ENCODE data around the gene PRRT1. TPM values are rescaled to one million over a fixed set of nuclear protein-coding genes. Genes with fewer than 3 reads are reported as not detected.
"Not testable (repeated sequence)": the region's sequence is repeated elsewhere in the genome, so short reads cannot be mapped to it uniquely, and the experiment has no call there.

The PRRT1 gene
- total and polyA plus RNA-seq, 3 experiments from 2014 or later = 0.35 to 0.72 (median 0.55) TPM

DNA sequence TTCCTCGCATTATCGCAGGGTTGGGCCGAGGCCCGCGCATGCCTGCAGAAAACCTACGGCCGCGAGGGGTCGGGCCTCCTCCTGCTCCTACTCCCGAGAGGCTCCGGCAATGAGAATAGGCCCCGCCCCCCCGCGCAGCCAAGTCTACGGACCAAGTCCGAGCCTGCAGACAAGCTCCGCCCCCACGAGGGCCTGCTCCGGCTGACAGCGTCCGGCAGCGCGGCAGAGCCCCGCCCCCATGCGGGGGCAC lies 43.8 kb upstream of the PRRT1 start:
- no peaks in the 10 kb centered on the region for H3K9me3 Mint-ChIP-seq
- H3K4me1 ChIP-seq (ENCODE audit: insufficient read depth, low read length) = peaks cover 34% of the 10 kb centered on the region
- H3K27ac ChIP-seq (ENCODE audit: low read depth, low read length) = peak overlapping the region; percentile 99
- peak; percentile 99 to 100 (median 100) for DNase-seq
- H3K4me3 Mint-ChIP-seq = peak overlapping the region; percentile 92 to 100 (median 96)
- peak overlapping the region; percentile 98 to 100 (median 100) for H3K27ac Mint-ChIP-seq
- H3K36me3 Mint-ChIP-seq = peaks cover 0 to 29% (median 8%) of the 10 kb centered on the region in 3 donors
- H3K9me3 ChIP-seq (ENCODE audit: low read length) = no peaks in the 10 kb centered on the region
- H3K27me3 ChIP-seq (ENCODE audit: insufficient read depth, low read length, poor library complexity, severe bottlenecking) = no peaks in the 10 kb centered on the region
- ChIA-PET CTCF (interaction anchor here (0.9 to 2.2 kb wide), 14 partner anchors 13 to 643 kb away, joined by 3 to 19 read pairs (median 5); partner anchors contain the start of genes AGPAT1, ATF6B, FKBPL and TAP2), POLR2A (interaction anchor here (0.7 to 1.9 kb wide), 12 partner anchors 10 to 1732 kb away, joined by 3 to 34 read pairs (median 4); partner anchors contain the start of genes AGPAT1, ATF6B, FKBPL and NELFE)
- peaks cover 2 to 6% of the 10 kb centered on the region in 2 donors for H3K27me3 Mint-ChIP-seq
- peaks cover 31 to 46% (median 33%) of the 10 kb centered on the region in 3 donors for H3K4me1 Mint-ChIP-seq
- H3K4me3 ChIP-seq (ENCODE audit: low read length) = peak overlapping the region; percentile 78
- peaks cover 5% of the 10 kb centered on the region for H3K36me3 ChIP-seq (ENCODE audit: insufficient read depth, low read length)

DNA sequence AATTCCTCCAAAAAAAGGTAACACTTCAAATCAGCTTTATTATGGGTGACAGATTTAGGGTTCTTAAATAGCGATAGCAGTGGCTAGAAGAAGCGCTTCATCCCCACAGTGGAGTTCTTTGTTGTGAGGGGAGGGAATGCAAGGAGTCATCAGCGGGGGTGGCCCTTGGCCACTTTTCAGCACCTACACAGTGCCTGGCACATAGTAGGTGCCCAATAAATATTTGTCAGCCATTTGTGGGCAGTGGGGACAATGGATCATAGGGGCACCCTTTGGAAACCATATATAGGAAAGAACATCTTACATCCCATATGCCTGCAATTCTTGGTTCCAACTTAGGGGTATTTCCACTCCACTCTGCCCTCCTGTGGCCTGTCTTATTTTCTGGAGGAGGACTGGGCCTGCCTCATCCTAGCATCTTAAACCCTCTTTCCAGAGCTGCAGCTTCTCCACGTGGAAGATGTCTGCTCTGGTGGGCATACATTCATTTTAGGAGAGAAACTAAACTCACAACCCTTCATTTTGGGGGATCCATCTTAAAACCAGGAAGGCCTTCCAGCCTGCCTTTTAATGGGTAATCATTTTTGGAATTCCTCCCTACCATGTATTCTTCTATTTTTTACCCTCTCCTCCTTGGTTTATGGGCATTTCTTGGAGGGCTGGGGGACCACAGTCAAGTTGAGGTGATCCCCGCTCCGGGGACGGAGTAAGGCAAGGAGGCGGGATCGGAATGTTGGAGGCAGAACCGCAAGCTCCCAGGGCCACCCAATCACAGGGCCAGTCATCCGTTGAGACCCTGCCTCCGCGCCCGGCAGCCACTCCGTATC lies 43.3 kb upstream of the PRRT1 start:
- Mint-ChIP-seq H3K27me3 (peaks cover 2% of the 10 kb centered on the region in 2 donors), H3K4me1 (peaks cover 33 to 50% (median 33%) of the 10 kb centered on the region in 3 donors), H3K9me3 (no peaks in the 10 kb centered on the region), H3K36me3 (peaks cover 0 to 35% (median 8%) of the 10 kb centered on the region in 3 donors), H3K27ac (peak overlapping the region; percentile 97 to 100 (median 100)), H3K4me3 (peak overlapping the region; percentile 92 to 100 (median 96))
- Histone ChIP-seq H3K9me3 (ENCODE audit: low read length) (no peaks in the 10 kb centered on the region), H3K27ac (ENCODE audit: low read depth, low read length) (peak overlapping the region; percentile 99), H3K27me3 (ENCODE audit: insufficient read depth, low read length, poor library complexity, severe bottlenecking) (no peaks in the 10 kb centered on the region), H3K4me3 (ENCODE audit: low read length) (peak overlapping the region; percentile 78), H3K4me1 (ENCODE audit: insufficient read depth, low read length) (peaks cover 34% of the 10 kb centered on the region), H3K36me3 (ENCODE audit: insufficient read depth, low read length) (peaks cover 5% of the 10 kb centered on the region)
- no peak for DNase-seq
- CTCF ChIA-PET = interaction anchor here (0.9 to 2.2 kb wide), 16 partner anchors 12 to 644 kb away, joined by 3 to 19 read pairs (median 5); partner anchors contain the start of genes AGPAT1, ATF6B, FKBPL and TAP2
- POLR2A ChIA-PET = interaction anchor here (0.5 to 1.9 kb wide), 13 partner anchors 10 to 1731 kb away, joined by 3 to 34 read pairs (median 4); partner anchors contain the start of genes AGPAT1, ATF6B, FKBPL and NELFE

DNA sequence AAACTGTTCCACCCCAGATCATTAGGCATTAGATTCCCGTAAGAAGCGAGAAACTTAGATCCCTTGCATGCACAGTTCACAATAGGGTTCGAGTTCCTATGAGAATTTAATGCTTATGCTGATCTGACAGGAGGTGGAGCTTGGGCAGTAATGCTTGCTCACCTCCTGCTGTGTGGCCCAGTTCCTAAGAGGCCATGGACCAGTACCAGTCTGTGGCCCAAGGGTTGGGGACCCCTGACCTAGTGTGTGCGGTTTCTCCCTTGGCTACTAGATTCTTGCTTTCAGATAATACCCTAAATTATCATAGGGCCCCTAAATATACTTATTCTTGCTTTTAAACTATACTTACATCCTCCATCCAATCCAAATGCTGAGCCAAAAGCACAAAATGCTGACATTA lies 42.6 kb upstream of the PRRT1 start:
- no peaks in the 10 kb centered on the region for H3K9me3 ChIP-seq (ENCODE audit: low read length)
- Mint-ChIP-seq H3K27me3 (peaks cover 0 to 2% of the 10 kb centered on the region in 2 donors), H3K4me3 (peak overlapping the region; percentile 92 to 100 (median 97)), H3K4me1 (peaks cover 33 to 51% (median 33%) of the 10 kb centered on the region in 3 donors), H3K9me3 (no peaks in the 10 kb centered on the region), H3K36me3 (peaks cover 0 to 36% (median 8%) of the 10 kb centered on the region in 3 donors), H3K27ac (peak overlapping the region; percentile 43 to 100 (median 100))
- no peak for DNase-seq
- ChIA-PET CTCF (interaction anchor here (1.0 to 2.2 kb wide), 6 partner anchors 12 to 65 kb away, joined by 3 to 19 read pairs (median 4); partner anchors contain the start of gene FKBPL), POLR2A (interaction anchor here (1.1 to 2.3 kb wide), 3 partner anchors 16 to 778 kb away, joined by 4 to 17 read pairs (median 7); partner anchors contain the start of gene RNF5)
- peaks cover 34% of the 10 kb centered on the region for H3K4me1 ChIP-seq (ENCODE audit: insufficient read depth, low read length)
- peaks cover 5% of the 10 kb centered on the region for H3K36me3 ChIP-seq (ENCODE audit: insufficient read depth, low read length)
- no peaks in the 10 kb centered on the region for H3K27me3 ChIP-seq (ENCODE audit: insufficient read depth, low read length, poor library complexity, severe bottlenecking)
- H3K27ac ChIP-seq (ENCODE audit: low read depth, low read length) = peak overlapping the region; percentile 99
- peak overlapping the region; percentile 78 for H3K4me3 ChIP-seq (ENCODE audit: low read length)

DNA sequence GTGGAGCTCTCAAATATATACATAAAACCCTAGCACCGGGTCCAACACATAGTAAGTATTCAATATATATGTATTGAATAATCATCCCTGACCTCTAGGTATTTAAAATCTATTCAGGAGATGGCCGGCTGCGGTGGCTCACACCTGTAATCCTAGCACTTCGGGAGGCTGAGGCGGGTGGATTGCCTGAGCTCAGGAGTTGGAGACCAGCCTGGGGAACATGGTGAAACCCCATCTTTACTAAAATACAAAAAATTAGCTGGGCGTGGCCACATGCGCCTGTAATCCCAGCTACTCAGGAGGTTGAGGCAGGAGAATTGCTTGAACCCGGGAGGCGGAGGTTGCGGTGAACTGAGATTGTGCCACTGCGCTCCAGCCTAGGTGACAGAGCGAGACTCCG lies 41.4 kb upstream of the PRRT1 start:
- Mint-ChIP-seq H3K4me3 (peak overlapping the region; percentile 92 to 100 (median 96)), H3K36me3 (peaks cover 0 to 49% (median 8%) of the 10 kb centered on the region in 3 donors), H3K4me1 (peaks cover 44 to 64% (median 45%) of the 10 kb centered on the region in 3 donors), H3K27ac (peak overlapping the region; percentile 95 to 99 (median 98))
- H3K36me3 ChIP-seq (ENCODE audit: insufficient read depth, low read length); H3K27me3 ChIP-seq (ENCODE audit: insufficient read depth, low read length, poor library complexity, severe bottlenecking); H3K9me3 ChIP-seq (ENCODE audit: low read length); H3K27me3 Mint-ChIP-seq; DNase-seq; H3K9me3 Mint-ChIP-seq: not testable (repeated sequence)
- H3K4me3 ChIP-seq (ENCODE audit: low read length) = peak overlapping the region; percentile 95
- POLR2A ChIA-PET = interaction anchor here (0.8 to 2.3 kb wide), 5 partner anchors 10 to 660 kb away, joined by 3 to 17 read pairs (median 4); partner anchors contain the start of genes AGPAT1, RNF5 and TAP1
- H3K4me1 ChIP-seq (ENCODE audit: insufficient read depth, low read length) = peaks cover 46% of the 10 kb centered on the region
- peak overlapping the region; percentile 85 for H3K27ac ChIP-seq (ENCODE audit: low read depth, low read length)
- CTCF ChIA-PET = interaction anchor here (0.8 to 1.5 kb wide), 5 partner anchors 8 to 75 kb away, joined by 3 to 7 read pairs (median 3); no protein-coding TSS in a partner anchor

DNA sequence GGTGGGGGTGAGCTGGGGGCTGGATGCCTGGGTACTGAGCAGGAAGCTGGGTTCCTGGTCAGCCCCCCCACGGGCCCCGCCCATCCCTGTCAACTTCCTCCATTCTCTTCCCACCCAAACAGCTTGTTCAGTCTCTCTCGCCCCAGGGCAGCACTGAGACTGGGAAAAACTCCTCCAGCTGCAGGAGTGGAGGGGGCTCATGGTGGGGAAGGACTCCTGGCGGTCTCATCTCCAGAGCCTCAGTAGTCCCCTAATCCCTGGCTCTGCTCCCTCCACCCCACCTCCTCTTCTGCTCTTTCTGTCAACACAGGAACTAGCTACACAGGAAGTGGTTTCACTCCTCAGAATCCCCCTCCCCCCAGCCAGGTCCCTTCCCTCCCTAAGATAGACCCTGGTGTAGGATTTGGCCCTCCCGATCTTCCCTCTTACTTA lies 40.9 kb upstream of the PRRT1 start, which contains the start of gene GPSM3:
Gene GPSM3, minus strand, starts transcription at position 36 of the 432 bp plus-strand sequence. CDS start 130 bp downstream, outside the sequence.
- Histone ChIP-seq H3K4me3 (ENCODE audit: low read length) (peak within 1 kb of the TSS; percentile 95), H3K36me3 (ENCODE audit: insufficient read depth, low read length) (peaks cover 9% of the 10 kb centered on the region), H3K27me3 (ENCODE audit: insufficient read depth, low read length, poor library complexity, severe bottlenecking) (no peaks in the 10 kb centered on the region), H3K27ac (ENCODE audit: low read depth, low read length) (peak within 1 kb of the TSS; percentile 85), H3K4me1 (ENCODE audit: insufficient read depth, low read length) (peaks cover 51% of the 10 kb centered on the region), H3K9me3 (ENCODE audit: low read length) (no peaks in the 10 kb centered on the region)
- Mint-ChIP-seq H3K27me3 (peaks cover 0 to 2% of the 10 kb centered on the region in 2 donors), H3K9me3 (no peaks in the 10 kb centered on the region), H3K36me3 (peaks cover under 1 to 54% (median 8%) of the 10 kb centered on the region in 3 donors), H3K4me3 (peak within 1 kb of the TSS; percentile 92 to 100 (median 96)), H3K4me1 (peaks cover 45 to 68% (median 50%) of the 10 kb centered on the region in 3 donors), H3K27ac (peak within 1 kb of the TSS; percentile 95 to 99 (median 98))
- peak; percentile 44 to 77 (median 57) for DNase-seq
- CTCF ChIA-PET = interaction anchor here (0.8 to 1.5 kb wide), 5 partner anchors 9 to 74 kb away, joined by 3 to 7 read pairs (median 3); no protein-coding TSS in a partner anchor
- POLR2A ChIA-PET = interaction anchor here (0.8 to 2.3 kb wide), 5 partner anchors 10 to 661 kb away, joined by 3 to 17 read pairs (median 4); partner anchors contain the start of genes AGPAT1, RNF5 and TAP1

DNA sequence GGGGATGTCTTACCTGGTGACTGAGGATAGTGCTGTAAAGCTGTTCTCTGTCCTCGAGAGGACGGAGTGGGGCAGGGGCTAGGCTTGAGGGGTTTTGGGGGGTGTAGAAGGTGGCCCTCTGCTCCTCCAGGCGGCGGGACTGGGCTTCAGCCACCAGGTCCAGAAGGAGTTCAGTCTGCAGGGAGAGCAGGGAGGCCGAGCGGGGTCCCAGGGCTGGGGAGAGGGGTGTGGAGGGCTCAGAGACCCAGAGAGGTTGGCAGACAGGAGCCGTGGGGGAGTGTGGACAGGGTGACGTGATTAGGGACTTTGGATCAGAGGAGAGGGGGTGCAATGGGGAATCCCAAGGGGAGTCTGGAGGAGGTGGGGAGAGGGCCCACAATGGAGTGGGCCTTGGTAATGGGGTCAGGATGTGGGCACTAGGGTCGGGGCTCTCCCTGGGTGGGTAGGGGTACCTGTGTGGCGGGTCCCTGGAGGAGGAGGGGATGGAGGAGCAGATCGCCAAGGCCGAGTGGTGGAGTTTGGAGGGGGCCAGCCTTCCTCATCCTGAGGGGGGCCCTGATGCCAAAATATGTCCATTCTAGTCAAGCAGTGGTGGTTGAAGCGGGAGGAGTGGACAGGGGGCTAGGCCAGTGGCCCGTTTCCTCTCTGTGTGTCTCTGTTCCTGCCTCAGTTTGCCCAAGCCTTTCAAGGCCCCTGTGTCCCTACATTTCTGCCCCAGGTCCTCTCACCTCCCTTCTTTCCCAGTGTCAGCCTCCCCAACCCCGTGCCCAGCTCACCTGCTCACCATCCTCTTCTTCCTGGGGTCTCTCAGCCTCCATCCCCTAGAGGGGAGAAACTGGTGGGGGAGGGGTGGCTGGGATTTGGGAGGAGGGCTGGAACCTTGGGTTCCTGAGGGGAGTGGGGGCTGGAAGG lies 40.2 kb upstream of the PRRT1 start:
- DNase-seq = peak in 1 of 5 donors; percentile 29
- peaks cover 0 to 2% of the 10 kb centered on the region in 2 donors for H3K27me3 Mint-ChIP-seq
- H3K4me3 ChIP-seq (ENCODE audit: low read length) = peak overlapping the region; percentile 95
- no peaks in the 10 kb centered on the region for H3K9me3 Mint-ChIP-seq
- H3K27ac Mint-ChIP-seq = peak overlapping the region; percentile 95 to 99 (median 98)
- peaks cover 16% of the 10 kb centered on the region for H3K36me3 ChIP-seq (ENCODE audit: insufficient read depth, low read length)
- POLR2A ChIA-PET = interaction anchor here (0.8 to 2.5 kb wide), 4 partner anchors 9 to 661 kb away, joined by 3 to 17 read pairs (median 6); partner anchors contain the start of genes RNF5 and TAP1
- peak overlapping the region; percentile 92 to 100 (median 96) for H3K4me3 Mint-ChIP-seq
- peak overlapping the region; percentile 85 for H3K27ac ChIP-seq (ENCODE audit: low read depth, low read length)
- no peaks in the 10 kb centered on the region for H3K9me3 ChIP-seq (ENCODE audit: low read length)
- CTCF ChIA-PET = interaction anchor here (0.8 to 1.5 kb wide), 5 partner anchors 9 to 73 kb away, joined by 3 to 7 read pairs (median 3); no protein-coding TSS in a partner anchor
- peaks cover 7 to 61% (median 8%) of the 10 kb centered on the region in 3 donors for H3K36me3 Mint-ChIP-seq
- no peaks in the 10 kb centered on the region for H3K27me3 ChIP-seq (ENCODE audit: insufficient read depth, low read length, poor library complexity, severe bottlenecking)
- H3K4me1 ChIP-seq (ENCODE audit: insufficient read depth, low read length) = peaks cover 55% of the 10 kb centered on the region
- peaks cover 50 to 73% (median 55%) of the 10 kb centered on the region in 3 donors for H3K4me1 Mint-ChIP-seq

All from CD8-positive, alpha-beta memory T cell (primary cell).